Panc1 (cell line): Measurements from ENCODE around the gene PRMT3. TPM values are rescaled to one million over a fixed set of nuclear protein-coding genes. Genes with fewer than 3 reads are reported as not detected.

ENCODE experiments used
- ATAC-seq: fragments of 200-7000 bp; cut with Tn5 transposase; 2 replicates; pipeline ENCODE4 v1.9.1; 2020; ENCODE audit warnings: mild to moderate bottlenecking, moderate library complexity
- BruUV-seq: library from RNA; stranded (reverse); fragments of 400-500 nt; replicated peaks from 2 replicates; lab custom pipeline; 2021; lab: Mats Ljungman, UMichigan
- CTCF ChIA-PET: fragments of 300-600 bp; sonication (Branson Sonifier 250); formaldehyde crosslinking; loops from one replicate; lab custom pipeline; 2022; ENCODE audit warnings: antibody characterized with exemption; lab: Charles Lee
- POLR2A ChIA-PET: fragments of 300-600 bp; sonication (Branson Sonifier 250); formaldehyde crosslinking; loops from one replicate; lab custom pipeline; 2022; ENCODE audit warnings: antibody characterized with exemption; lab: Charles Lee
- DNase-seq: peaks from one replicate; pipeline ENCODE4 v3.0.0-alpha.2; 2010; ENCODE audit warnings: low read depth, low spot score
- H3K27ac ChIP-seq: 2 replicates; pipeline ENCODE4 v1.5.1; 2011; ENCODE audit warnings: mild to moderate bottlenecking, low read length, inconsistent platforms
- H3K27me3 ChIP-seq: fragments of 200-500 bp; sonication (Bioruptor generic); 2 replicates; pipeline ENCODE4 v1.6.0; 2014; ENCODE audit warnings: low read length, inconsistent platforms; ENCODE audit not compliant: control insufficient read depth, insufficient read depth
- H3K36me3 ChIP-seq: fragments of 200-500 bp; sonication (Bioruptor generic); 2 replicates; pipeline ENCODE4 v1.5.1; 2014; ENCODE audit warnings: inconsistent platforms, mild to moderate bottlenecking, low read length, moderate library complexity; ENCODE audit not compliant: control insufficient read depth, insufficient read depth
- H3K4me1 ChIP-seq: 2 replicates; pipeline ENCODE4 v1.5.1; 2011; ENCODE audit warnings: inconsistent platforms, mild to moderate bottlenecking, low read length, moderate library complexity; ENCODE audit not compliant: control insufficient read depth, insufficient read depth
- H3K4me3 ChIP-seq, 2 experiments: 2 replicates each; pipeline ENCODE4 v1.5.1; 2011 to 2012; ENCODE audit warnings: low read depth in 2 of 2, low read length in 2 of 2, mild to moderate bottlenecking in 2 of 2, inconsistent platforms in 1 of 2, moderate library complexity in 1 of 2
- H3K9me3 ChIP-seq: fragments of 200-500 bp; sonication (Bioruptor generic); 2 replicates; pipeline ENCODE4 v1.5.1; 2014; ENCODE audit warnings: low read depth, mild to moderate bottlenecking, inconsistent platforms, low read length, moderate library complexity; ENCODE audit not compliant: control insufficient read depth, insufficient read depth
- CTCF ChIP-seq: fragments of 450-650 bp; IDR thresholded peaks from 2 replicates; pipeline ENCODE4 v1.5.1; 2017; ENCODE audit warnings: mild to moderate bottlenecking
- POLR2AphosphoS5 ChIP-seq: IDR thresholded peaks from 2 replicates; pipeline ENCODE4 v1.6.1; 2012; ENCODE audit warnings: mild to moderate bottlenecking, low read depth, low read length, moderate library complexity
- REST ChIP-seq, 2 experiments: IDR thresholded peaks; 2 replicates each; pipeline ENCODE4 v1.6.1; 2011 to 2012; ENCODE audit warnings: low read depth in 2 of 2, control low read depth in 1 of 2, low read length in 1 of 2, mild to moderate bottlenecking in 1 of 2, moderate library complexity in 1 of 2; ENCODE audit not compliant: insufficient read depth in 1 of 2
- SIN3A ChIP-seq: IDR thresholded peaks from 2 replicates; pipeline ENCODE4 v1.6.1; 2012; ENCODE audit warnings: low read depth, mild to moderate bottlenecking, low read length, moderate library complexity, borderline replicate concordance; ENCODE audit not compliant: insufficient read depth
- TCF7L2 ChIP-seq: IDR thresholded peaks from 2 replicates; pipeline ENCODE4 v1.6.1; 2011; ENCODE audit warnings: mild to moderate bottlenecking, low read depth, low read length, inconsistent platforms
- in situ Hi-C: cut with HindIII; loops from 2 replicates; pipeline ENCODE4 v1.10.0; 2016; ENCODE audit warnings: low sequenced_read_pairs, low pct_unique_long_range_greater_than_20kb
- intact Hi-C: fragments of 100-400 bp; cut with micrococcal nuclease; formaldehyde crosslinking; loops from one replicate; pipeline ENCODE4 v1.10.0; 2022; ENCODE audit not compliant: unreplicated experiment
- total RNA-seq: library from RNA; stranded (reverse); gene quantifications from one replicate; pipeline ENCODE4 v1.2.1, GENCODE V29; 2021; ENCODE audit not compliant: unreplicated experiment

Gene PRMT3
- total RNA-seq, 1 experiment from 2014 or later, result 31.2 TPM

GRCh38 chr11:20368438-20368837 lies 19.1 kb upstream of the PRMT3 start:
- H3K4me3 ChIP-seq, result no peak overlapping the region
- ChIA-PET CTCF (no interaction called here), POLR2A (no interaction called here)
- no peak for ATAC-seq
- no TSS peak for BruUV-seq
- no peaks in the 10 kb centered on the region for H3K9me3 ChIP-seq
- in situ Hi-C loops, result no loop called here
- intact Hi-C loops, result no loop called here
- TF ChIP-seq SIN3A, result no peak
- no peak for TF ChIP-seq TCF7L2
- TF ChIP-seq REST (IDR thresholded peaks at IDR 0.05; ENCODE audit: insufficient read depth in 1 of 2, low read depth in 2 of 2, low read length in 1 of 2), result no peak
- no peak for TF ChIP-seq CTCF
- TF ChIP-seq POLR2AphosphoS5, result no peak
- H3K4me1 ChIP-seq, result peaks cover 30% of the 10 kb centered on the region
- H3K27ac ChIP-seq, result peak overlapping the region; percentile 49; the same call in 1 of the 2 replicates
- H3K36me3 ChIP-seq, result peaks cover 2% of the 10 kb centered on the region
- DNase-seq, result no peak
- H3K27me3 ChIP-seq, result no peaks in the 10 kb centered on the region

- POLR2A ChIA-PET, result no interaction called here
- Histone ChIP-seq H3K27me3 (no peaks in the 10 kb centered on the region), H3K4me3 (no peak overlapping the region), H3K36me3 (peaks cover 2% of the 10 kb centered on the region), H3K4me1 (peaks cover 22% of the 10 kb centered on the region), H3K27ac (no peak overlapping the region), H3K9me3 (no peaks in the 10 kb centered on the region)
- ATAC-seq (no peak), DNase-seq (no peak)
- CTCF ChIA-PET, result no interaction called here
- in situ Hi-C loops (no loop called here), intact Hi-C loops (no loop called here)
- TF ChIP-seq CTCF (no peak), SIN3A (no peak), TCF7L2 (no peak), REST (IDR thresholded peaks at IDR 0.05; ENCODE audit: insufficient read depth in 1 of 2, low read depth in 2 of 2, low read length in 1 of 2) (no peak), POLR2AphosphoS5 (no peak)
- no TSS peak for BruUV-seq
Measured at GRCh38 chr11:20369826-20370225, 17.7 kb upstream of the PRMT3 start.
